Peyer's patch (tissue), 4 donors: Measurements from ENCODE around the gene NUMBL. TPM values are rescaled to one million over a fixed set of nuclear protein-coding genes. Genes with fewer than 3 reads are reported as not detected.

Experiments used
- DNase-seq, 3 donors: peaks; one replicate each; pipeline ENCODE4 v3.0.0-alpha.2; 2017 to 2019
- H3K27ac ChIP-seq, 4 donors: fragments of 200-600 bp; sonication (generic); one replicate each; pipeline ENCODE4 v1.5.1; 2016 to 2019
- H3K27me3 ChIP-seq, 2 donors: fragments of 200-600 bp; sonication (generic); one replicate each; pipeline ENCODE4 v1.5.1; 2019
- H3K36me3 ChIP-seq, 3 donors: fragments of 200-600 bp; sonication (generic); one replicate each; pipeline ENCODE4 v1.5.1; 2016 to 2019
- H3K4me1 ChIP-seq, 4 donors: fragments of 200-600 bp; sonication (generic); one replicate each; pipeline ENCODE4 v1.5.1; 2016 to 2019
- H3K4me3 ChIP-seq, 4 donors: fragments of 200-600 bp; sonication (generic); 1 replicate in 3 of 4; 2 replicates in 1 of 4; pipeline ENCODE4 v1.5.1; 2016 to 2019; ENCODE audit warnings: mild to moderate bottlenecking in 1 of 4
- H3K9me3 ChIP-seq, 4 donors: fragments of 200-600 bp; sonication (generic); one replicate each; pipeline ENCODE4 v1.5.1; 2016 to 2019; ENCODE audit warnings: mild to moderate bottlenecking in 1 of 4
- POLR2A ChIP-seq, 2 donors: fragments of 450-650 bp; IDR thresholded peaks; one replicate each; pipeline ENCODE4 v1.5.1; 2017; ENCODE audit warnings: antibody characterized with exemption in 2 of 2, mild to moderate bottlenecking in 2 of 2, moderate library complexity in 2 of 2
- total RNA-seq, 4 donors: library from RNA; depleted of rRNA; stranded (reverse); fragments of >200 nt; gene quantifications; one replicate each; pipeline ENCODE4 v1.1.0, GENCODE V29; 2016
- TF ChIP-seq, protein P1 (sequence below), 6 experiments: fragments of 450-650 bp in 4 of 6; fragments of 200-600 bp in 2 of 6; sonication (generic) in 1 of 6; IDR thresholded peaks; one replicate each; pipeline ENCODE4 v1.5.1; 2017 to 2019; ENCODE audit warnings: antibody characterized with exemption in 6 of 6, mild to moderate bottlenecking in 3 of 6, moderate library complexity in 1 of 6

Gene NUMBL
- total RNA-seq, 4 donors from 2014 or later, result 10.9 to 151 (median 27.9) TPM

DNA sequence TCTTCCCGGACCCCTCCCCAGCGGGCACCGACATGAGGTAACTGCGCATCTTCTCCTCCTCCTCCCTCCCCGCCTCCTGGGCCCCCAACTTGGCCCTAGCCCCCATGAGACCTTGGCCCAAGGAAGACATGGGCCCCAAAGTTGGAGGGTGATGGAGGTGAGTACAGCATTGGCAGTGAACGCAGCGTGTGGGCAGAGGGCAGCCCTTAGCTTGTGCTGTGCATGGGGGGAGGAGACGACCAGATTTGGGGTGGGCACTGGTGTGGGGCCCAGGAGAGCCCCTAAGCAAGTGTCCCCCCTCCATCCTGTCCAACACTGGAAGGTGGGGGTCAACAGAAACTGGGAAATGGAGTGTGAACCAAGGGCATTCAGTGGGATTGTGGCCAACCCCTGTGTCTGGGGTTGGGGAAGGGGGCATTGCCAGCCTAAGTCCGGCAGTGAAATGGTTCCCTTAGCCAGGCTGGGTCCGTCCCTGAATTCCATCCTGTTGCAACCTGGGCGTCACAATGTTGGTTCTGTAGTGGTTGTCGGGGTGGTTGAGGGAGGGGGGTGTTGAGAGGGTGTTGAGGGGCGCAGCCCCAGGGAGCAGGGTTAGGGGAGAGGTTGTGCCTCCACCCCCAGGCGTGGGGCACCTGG lies 23.5 kb downstream of the NUMBL start:
- Histone ChIP-seq H3K4me1 (peaks cover 0 to 15% (median 1%) of the 10 kb centered on the region in 4 donors), H3K36me3 (peaks cover 0 to 45% (median 0%) of the 10 kb centered on the region in 3 donors), H3K27ac (no peak overlapping the region), H3K9me3 (no peaks in the 10 kb centered on the region), H3K27me3 (no peaks in the 10 kb centered on the region), H3K4me3 (no peak overlapping the region)
- TF ChIP-seq, protein P1, sequence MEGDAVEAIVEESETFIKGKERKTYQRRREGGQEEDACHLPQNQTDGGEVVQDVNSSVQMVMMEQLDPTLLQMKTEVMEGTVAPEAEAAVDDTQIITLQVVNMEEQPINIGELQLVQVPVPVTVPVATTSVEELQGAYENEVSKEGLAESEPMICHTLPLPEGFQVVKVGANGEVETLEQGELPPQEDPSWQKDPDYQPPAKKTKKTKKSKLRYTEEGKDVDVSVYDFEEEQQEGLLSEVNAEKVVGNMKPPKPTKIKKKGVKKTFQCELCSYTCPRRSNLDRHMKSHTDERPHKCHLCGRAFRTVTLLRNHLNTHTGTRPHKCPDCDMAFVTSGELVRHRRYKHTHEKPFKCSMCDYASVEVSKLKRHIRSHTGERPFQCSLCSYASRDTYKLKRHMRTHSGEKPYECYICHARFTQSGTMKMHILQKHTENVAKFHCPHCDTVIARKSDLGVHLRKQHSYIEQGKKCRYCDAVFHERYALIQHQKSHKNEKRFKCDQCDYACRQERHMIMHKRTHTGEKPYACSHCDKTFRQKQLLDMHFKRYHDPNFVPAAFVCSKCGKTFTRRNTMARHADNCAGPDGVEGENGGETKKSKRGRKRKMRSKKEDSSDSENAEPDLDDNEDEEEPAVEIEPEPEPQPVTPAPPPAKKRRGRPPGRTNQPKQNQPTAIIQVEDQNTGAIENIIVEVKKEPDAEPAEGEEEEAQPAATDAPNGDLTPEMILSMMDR (IDR thresholded peaks at IDR 0.05), result no peak
- no peak for TF ChIP-seq POLR2A (IDR thresholded peaks at IDR 0.05)
- no peak for DNase-seq

DNA sequence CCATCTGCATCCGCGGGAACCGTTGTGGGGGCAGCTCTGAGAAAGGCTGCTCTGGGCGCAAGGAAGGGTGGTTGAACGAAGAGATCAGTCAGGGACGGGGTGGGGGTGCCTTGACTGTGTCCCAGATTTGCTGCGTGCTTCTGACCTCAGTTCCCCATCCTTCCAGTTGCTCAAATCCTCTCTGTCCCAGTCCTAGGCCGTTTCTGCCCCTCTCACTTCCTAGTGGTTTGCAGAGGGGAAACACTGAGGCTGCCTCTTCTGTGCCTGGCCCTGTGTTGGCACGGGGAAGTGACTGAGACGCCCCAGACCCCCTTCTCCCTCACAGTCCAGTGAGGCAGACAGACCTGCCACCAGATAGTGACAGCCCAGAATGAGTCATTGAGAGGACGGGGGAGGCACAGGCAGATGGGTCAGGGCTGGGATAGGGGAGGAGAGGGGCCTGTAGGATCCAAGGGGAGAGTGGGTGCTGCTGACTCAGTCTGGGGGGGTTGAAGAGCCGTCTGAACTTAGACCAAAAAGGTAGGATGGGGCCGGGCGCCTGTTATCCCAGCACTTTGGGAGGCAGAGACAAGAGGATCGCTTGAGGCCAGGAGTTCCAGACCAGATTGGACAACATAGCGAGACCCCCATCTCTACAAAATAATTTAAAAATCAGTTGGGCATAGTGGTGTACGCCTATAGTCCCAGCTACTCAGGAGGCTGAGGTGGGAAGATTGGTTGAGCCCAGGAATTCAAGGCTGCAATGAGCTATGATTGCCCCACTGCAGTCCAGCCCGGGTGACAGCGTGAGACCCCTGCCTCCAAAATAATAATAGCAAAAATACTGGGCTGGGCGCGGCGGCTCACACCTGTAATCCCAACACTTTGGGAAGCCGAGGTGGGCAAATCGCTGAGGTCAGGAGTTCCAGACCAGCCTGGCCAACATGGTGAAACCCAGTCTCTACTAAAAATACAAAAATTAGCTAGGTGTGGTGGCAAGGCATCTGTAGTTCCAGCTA lies 26.5 kb downstream of the NUMBL start:
- peaks cover 0 to 15% (median 1%) of the 10 kb centered on the region in 4 donors for H3K4me1 ChIP-seq
- TF ChIP-seq, protein P1 (IDR thresholded peaks at IDR 0.05), result no peak
- no peak for TF ChIP-seq POLR2A (IDR thresholded peaks at IDR 0.05)
- H3K36me3 ChIP-seq, result peaks cover 0 to 16% (median 0%) of the 10 kb centered on the region in 3 donors
- H3K9me3 ChIP-seq, result no peaks in the 10 kb centered on the region
- peak overlapping the region; percentile 78 to 92 (median 90) for H3K27ac ChIP-seq
- peak overlapping the region; percentile 57 to 87 (median 64) for H3K4me3 ChIP-seq
- DNase-seq, result peak in 1 of 3 donors; percentile 40
- H3K27me3 ChIP-seq, result no peaks in the 10 kb centered on the region

DNA sequence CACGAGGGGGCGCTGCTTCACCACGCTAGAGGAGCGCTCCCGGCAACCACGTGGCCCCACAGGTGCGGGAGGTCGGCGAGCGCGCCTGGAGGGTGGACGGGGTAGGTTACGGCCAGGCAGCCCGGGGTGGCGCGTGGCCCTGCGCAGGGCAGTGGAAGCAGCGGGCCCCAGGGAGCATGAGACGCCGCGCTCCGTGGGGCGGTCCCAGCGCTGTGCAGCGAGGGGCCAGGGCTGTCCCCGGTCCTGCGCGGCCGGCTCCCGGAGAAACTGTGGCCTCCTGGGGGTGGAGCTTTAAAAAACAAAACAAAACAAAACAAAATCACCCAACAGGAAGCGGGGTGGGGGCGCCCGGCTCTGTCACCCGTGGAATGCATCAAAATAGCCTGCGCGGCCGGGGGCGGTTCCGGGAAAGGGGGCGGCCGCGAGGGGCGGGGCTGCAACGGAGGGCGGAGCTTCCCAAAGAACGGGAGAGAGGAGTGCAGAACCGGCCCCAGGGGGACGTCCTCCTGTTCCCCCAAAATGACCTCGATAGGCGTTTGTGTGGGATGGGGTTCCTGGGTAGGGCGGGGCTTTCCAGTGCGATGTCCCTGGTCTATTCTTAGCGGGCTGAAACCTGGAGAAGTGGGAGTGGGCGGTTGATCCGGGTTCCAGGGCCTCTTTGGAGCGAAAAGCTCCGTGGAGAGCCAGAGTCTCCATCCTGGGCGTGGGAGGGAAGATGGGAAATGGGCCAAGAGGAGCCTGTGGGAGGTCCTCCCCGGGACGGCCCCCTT lies 27.3 kb downstream of the NUMBL start:
- no peaks in the 10 kb centered on the region for H3K27me3 ChIP-seq
- H3K9me3 ChIP-seq, result no peaks in the 10 kb centered on the region
- TF ChIP-seq POLR2A (IDR thresholded peaks at IDR 0.05), result no peak
- TF ChIP-seq, protein P1 (IDR thresholded peaks at IDR 0.05), result peak; percentile 98 to 99 (median 98)
- H3K27ac ChIP-seq, result peak overlapping the region; percentile 78 to 92 (median 90)
- H3K4me3 ChIP-seq, result peak overlapping the region; percentile 57 to 87 (median 64)
- peaks cover 0 to 9% (median 0%) of the 10 kb centered on the region in 3 donors for H3K36me3 ChIP-seq
- peaks cover 0 to 15% (median 1%) of the 10 kb centered on the region in 4 donors for H3K4me1 ChIP-seq
- peak; percentile 94 to 97 (median 95) for DNase-seq

DNA sequence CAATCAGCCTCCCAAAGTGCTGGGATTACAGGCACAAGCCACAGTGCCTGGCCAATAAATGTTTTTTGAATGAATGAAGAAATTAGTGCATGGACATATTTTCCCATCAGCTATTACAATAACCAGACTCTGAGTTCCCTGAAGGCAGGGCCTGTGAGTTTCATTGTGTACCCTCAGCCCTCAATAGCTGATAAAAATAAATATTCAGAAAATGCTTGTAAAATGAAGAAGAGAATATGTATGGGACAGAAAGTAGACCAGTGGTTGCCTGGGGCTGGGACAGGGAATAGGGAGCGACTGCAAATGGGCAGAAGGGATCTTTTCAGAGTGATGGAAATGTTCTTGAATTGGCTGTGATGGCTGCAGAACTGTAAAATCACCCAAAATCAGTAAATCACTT lies 28.8 kb downstream of the NUMBL start:
- Histone ChIP-seq H3K27ac (no peak overlapping the region), H3K4me3 (no peak overlapping the region), H3K4me1 (peaks cover 0 to 15% (median 1%) of the 10 kb centered on the region in 4 donors), H3K9me3 (no peaks in the 10 kb centered on the region), H3K36me3 (no peaks in the 10 kb centered on the region), H3K27me3 (no peaks in the 10 kb centered on the region)
- no peak for DNase-seq
- TF ChIP-seq, protein P1 (IDR thresholded peaks at IDR 0.05), result no peak
- TF ChIP-seq POLR2A (IDR thresholded peaks at IDR 0.05), result no peak

DNA sequence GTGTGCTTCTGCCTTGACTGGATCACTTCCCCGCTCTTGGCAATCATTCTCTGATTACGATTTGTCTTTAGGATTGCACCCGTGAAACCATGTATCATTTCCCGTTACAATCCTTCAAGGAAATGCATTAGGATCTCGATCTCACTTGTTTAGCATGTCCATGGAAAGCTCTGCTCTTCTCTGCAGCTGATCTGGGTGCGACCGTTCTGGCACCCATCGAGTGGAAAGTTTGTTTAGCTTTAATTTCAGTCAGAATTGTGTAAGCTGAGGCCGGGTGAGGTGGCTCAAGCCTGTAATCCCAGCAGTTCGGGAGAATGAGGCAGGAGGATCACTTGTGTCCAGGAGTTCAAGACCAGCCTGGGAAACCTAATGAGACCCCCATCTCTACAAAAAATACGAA lies 30.9 kb downstream of the NUMBL start:
- peak overlapping the region in 2 of 4 donors; percentile 22 to 55 for H3K27ac ChIP-seq
- peaks cover 0 to 15% (median 1%) of the 10 kb centered on the region in 4 donors for H3K4me1 ChIP-seq
- no peak for TF ChIP-seq POLR2A (IDR thresholded peaks at IDR 0.05)
- TF ChIP-seq, protein P1 (IDR thresholded peaks at IDR 0.05), result no peak

More for the DNA sequence above, 30.9 kb downstream of the NUMBL start:
- Histone ChIP-seq H3K4me3 (no peak overlapping the region), H3K36me3 (no peaks in the 10 kb centered on the region), H3K9me3 (no peaks in the 10 kb centered on the region), H3K27me3 (no peaks in the 10 kb centered on the region)
- DNase-seq, result no peak
